HCT116 (cell line): ENCODE measurements around the gene ENOSF1. TPM values are rescaled to one million over a fixed set of nuclear protein-coding genes. Genes with fewer than 3 reads are reported as not detected.

ENCODE experiments used
- ATAC-seq: fragments of 200-7000 bp; cut with Tn5 transposase; 2 replicates; pipeline ENCODE4 v1.9.1; 2020; ENCODE audit warnings: mild to moderate bottlenecking, moderate library complexity
- BruUV-seq: library from RNA; stranded (reverse); fragments of 400-500 nt; replicated peaks from 2 replicates; lab custom pipeline; 2021; lab: Mats Ljungman, UMichigan
- CTCF ChIA-PET: fragments of 300-600 bp; sonication (Branson Sonifier 250); formaldehyde crosslinking; loops from one replicate; lab custom pipeline; 2021; ENCODE audit warnings: antibody characterized with exemption; lab: Charles Lee
- POLR2A ChIA-PET: fragments of 300-600, 350-600 bp; sonication (Branson Sonifier 250); formaldehyde crosslinking; loops from one replicate; lab custom pipeline; 2021; ENCODE audit warnings: antibody characterized with exemption; lab: Charles Lee
- RAD21 ChIA-PET, 2 experiments: fragments of 300-600 bp; sonication (Branson Sonifier 250); formaldehyde crosslinking; loops; one replicate each; lab custom pipeline; 2023; ENCODE audit warnings: low total read pairs in 2 of 2; ENCODE audit not compliant: uncharacterized antibody in 2 of 2, unreplicated experiment in 2 of 2, low non-redundant PET in 1 of 2; lab: Charles Lee
- DNase-seq: peaks from one replicate; pipeline ENCODE4 v3.0.0-alpha.2; 2010; ENCODE audit warnings: low read depth, low spot score
- H2AFZ ChIP-seq: fragments of 200-600 bp; shearing (Covaris generic), sonication (generic); 2 replicates; pipeline ENCODE4 v1.6.1; 2017; ENCODE audit warnings: low read depth, mixed run types, mixed read lengths, antibody characterized with exemption, low read length; ENCODE audit not compliant: poor library complexity, severe bottlenecking
- H3K27ac ChIP-seq: 2 replicates; pipeline ENCODE4 v1.5.1; 2012; ENCODE audit warnings: low read depth, low read length
- H3K27me3 ChIP-seq: fragments of 200-600 bp; sonication (generic); 2 replicates; pipeline ENCODE4 v1.6.1; 2016; ENCODE audit warnings: mixed run types, low read length, mixed read lengths; ENCODE audit not compliant: insufficient read depth
- H3K36me3 ChIP-seq, 2 experiments: fragments of 200-500 bp in 1 of 2; fragments of 200-600 bp in 1 of 2; sonication (Bioruptor generic) in 1 of 2; sonication (generic) in 1 of 2; 2 replicates each; pipeline versions ENCODE4 v1.5.1 to v1.6.1; 2014 to 2016; ENCODE audit warnings: low read length in 2 of 2, inconsistent platforms in 1 of 2, mixed read lengths in 1 of 2, mixed run types in 1 of 2; ENCODE audit not compliant: insufficient read depth in 2 of 2, control insufficient read depth in 1 of 2
- H3K4me1 ChIP-seq, 2 experiments: fragments of 200-600 bp in 1 of 2; sonication (generic) in 1 of 2; 2 replicates each; pipeline versions ENCODE4 v1.5.1 to v1.6.1; 2012 to 2017; ENCODE audit warnings: low read length in 2 of 2, inconsistent platforms in 1 of 2, mild to moderate bottlenecking in 1 of 2, mixed read lengths in 1 of 2, mixed run types in 1 of 2, moderate library complexity in 1 of 2; ENCODE audit not compliant: insufficient read depth in 2 of 2, control insufficient read depth in 1 of 2
- H3K4me2 ChIP-seq: fragments of 200-600 bp; sonication (generic); 2 replicates; pipeline ENCODE4 v1.6.1; 2017; ENCODE audit warnings: mixed run types, low read length, mixed read lengths
- H3K4me3 ChIP-seq, 2 experiments: fragments of 200-600 bp in 1 of 2; sonication (generic) in 1 of 2; replicated peaks in 1 of 2; 2 replicates each; pipeline ENCODE4 v1.5.1; 2011 to 2016; ENCODE audit warnings: low read length in 2 of 2, control low read depth in 1 of 2, low read depth in 1 of 2, mild to moderate bottlenecking in 1 of 2, mixed read lengths in 1 of 2, mixed run types in 1 of 2
- H3K79me2 ChIP-seq: fragments of 200-600 bp; sonication (generic); 2 replicates; pipeline ENCODE4 v1.6.1; 2017; ENCODE audit warnings: mild to moderate bottlenecking, mixed run types, low read length, moderate library complexity, mixed read lengths; ENCODE audit not compliant: insufficient read depth
- H3K9ac ChIP-seq: fragments of 200-600 bp; sonication (generic); 2 replicates; pipeline ENCODE4 v1.6.1; 2016; ENCODE audit warnings: low read length, mixed read lengths
- H3K9me2 ChIP-seq: fragments of 200-600 bp; sonication (generic), shearing (Covaris generic); 2 replicates; pipeline ENCODE4 v1.6.1; 2017; ENCODE audit warnings: mixed run types, mild to moderate bottlenecking, moderate library complexity; ENCODE audit not compliant: insufficient read depth
- H3K9me3 ChIP-seq, 2 experiments: fragments of 200-500 bp in 1 of 2; fragments of 200-600 bp in 1 of 2; sonication (Bioruptor generic) in 1 of 2; sonication (generic) in 1 of 2; 2 replicates each; pipeline ENCODE4 v1.6.1; 2014 to 2017; ENCODE audit warnings: low read length in 2 of 2, mixed read lengths in 2 of 2, inconsistent platforms in 1 of 2, low read depth in 1 of 2, mild to moderate bottlenecking in 1 of 2, mixed run types in 1 of 2, moderate library complexity in 1 of 2; ENCODE audit not compliant: control insufficient read depth in 1 of 2, insufficient read depth in 1 of 2
- H4K20me1 ChIP-seq: fragments of 200-600 bp; sonication (generic), shearing (Covaris generic); 2 replicates; pipeline ENCODE4 v1.6.1; 2017; ENCODE audit warnings: mixed run types, mild to moderate bottlenecking, moderate library complexity; ENCODE audit not compliant: insufficient read depth
- CBX3 ChIP-seq: IDR thresholded peaks from 2 replicates; pipeline ENCODE4 v1.6.1; 2012; ENCODE audit warnings: low read depth
- EGR1 ChIP-seq: IDR thresholded peaks from 2 replicates; pipeline ENCODE4 v1.6.1; 2012; ENCODE audit warnings: low read depth
- ELF1 ChIP-seq: IDR thresholded peaks from 2 replicates; pipeline ENCODE4 v1.6.1; 2012; ENCODE audit warnings: low read depth, borderline replicate concordance
- EZH2 ChIP-seq: fragments of 200-600 bp; sonication (generic); IDR thresholded peaks from 2 replicates; pipeline ENCODE4 v1.6.1; 2017; ENCODE audit warnings: antibody characterized with exemption, mixed run types
- EZH2phosphoT487 ChIP-seq: fragments of 200-600 bp; IDR thresholded peaks from 2 replicates; pipeline ENCODE4 v1.6.1; 2018; ENCODE audit warnings: antibody characterized with exemption, borderline replicate concordance
- FOSL1 ChIP-seq: IDR thresholded peaks from 2 replicates; pipeline ENCODE4 v1.6.1; 2012; ENCODE audit warnings: low read depth
- MAX ChIP-seq: IDR thresholded peaks from 2 replicates; pipeline ENCODE4 v1.6.1; 2012
- SP1 ChIP-seq: IDR thresholded peaks from 2 replicates; pipeline ENCODE4 v1.6.1; 2012; ENCODE audit warnings: low read depth
- ZBTB33 ChIP-seq: IDR thresholded peaks from 2 replicates; pipeline ENCODE4 v1.6.1; 2011; ENCODE audit warnings: mild to moderate bottlenecking, low read length, moderate library complexity; ENCODE audit not compliant: insufficient replicate concordance; ENCODE audit errors: extremely low read depth
- intact Hi-C: fragments of 100-400 bp; cut with micrococcal nuclease; formaldehyde crosslinking; loops from 2 replicates; pipeline ENCODE4 v1.10.0; 2022
- total RNA-seq: library from RNA; stranded (reverse); gene quantifications from one replicate; pipeline ENCODE4 v1.2.1, GENCODE V29; 2021; ENCODE audit not compliant: unreplicated experiment
- TF ChIP-seq, protein P1 (sequence below): IDR thresholded peaks from 2 replicates; pipeline ENCODE4 v1.6.1; 2012; ENCODE audit warnings: low read depth

ENOSF1 gene
- total RNA-seq, 1 experiment from 2014 or later, result 90.0 TPM

DNA sequence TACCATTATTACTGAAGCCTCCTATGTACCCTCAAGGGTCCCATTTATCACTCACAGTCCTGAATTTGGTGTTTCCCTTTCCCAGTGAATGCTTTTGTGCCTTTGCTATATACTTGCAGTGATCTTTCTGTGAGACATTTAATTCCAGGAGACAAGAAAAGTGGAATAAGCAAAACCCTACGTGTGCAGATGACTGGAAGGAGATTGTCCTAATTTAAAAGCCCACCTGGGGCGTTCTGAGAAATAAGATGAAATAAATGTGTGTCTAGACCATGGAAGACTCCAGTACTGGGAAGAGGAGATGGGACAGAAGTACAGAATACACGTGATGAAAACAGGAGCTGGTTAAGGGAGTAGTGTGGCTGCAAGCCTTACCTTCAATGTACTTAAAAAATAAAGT is 35.7 kb downstream of the ENOSF1 start:
- no peak overlapping the region for H2AFZ ChIP-seq
- no peaks in the 10 kb centered on the region for H4K20me1 ChIP-seq
- ATAC-seq, result no peak
- BruUV-seq, result no TSS peak
- DNase-seq, result no peak
- intact Hi-C loops, result no loop called here
- H3K9me2 ChIP-seq, result no peaks in the 10 kb centered on the region
- H3K27me3 ChIP-seq, result no peaks in the 10 kb centered on the region
- H3K79me2 ChIP-seq, result peaks cover 12% of the 10 kb centered on the region; the same call in 1 of the 2 replicates
- ChIA-PET POLR2A (no interaction called here), CTCF (interaction anchor here (1.3 kb wide), 1 partner anchor 154 kb away, joined by 4 read pairs; no protein-coding TSS in a partner anchor), RAD21 (no interaction called here)
- H3K4me1 ChIP-seq, result no peaks in the 10 kb centered on the region
- peaks cover 32 to 36% of the 10 kb centered on the region in 2 experiments; a peak in 3 of 4 replicates for H3K36me3 ChIP-seq
- H3K4me3 ChIP-seq, result no peak overlapping the region
- TF ChIP-seq CBX3 (no peak), EGR1 (no peak), EZH2phosphoT487 (no peak), ELF1 (no peak)
- TF ChIP-seq, protein P1, sequence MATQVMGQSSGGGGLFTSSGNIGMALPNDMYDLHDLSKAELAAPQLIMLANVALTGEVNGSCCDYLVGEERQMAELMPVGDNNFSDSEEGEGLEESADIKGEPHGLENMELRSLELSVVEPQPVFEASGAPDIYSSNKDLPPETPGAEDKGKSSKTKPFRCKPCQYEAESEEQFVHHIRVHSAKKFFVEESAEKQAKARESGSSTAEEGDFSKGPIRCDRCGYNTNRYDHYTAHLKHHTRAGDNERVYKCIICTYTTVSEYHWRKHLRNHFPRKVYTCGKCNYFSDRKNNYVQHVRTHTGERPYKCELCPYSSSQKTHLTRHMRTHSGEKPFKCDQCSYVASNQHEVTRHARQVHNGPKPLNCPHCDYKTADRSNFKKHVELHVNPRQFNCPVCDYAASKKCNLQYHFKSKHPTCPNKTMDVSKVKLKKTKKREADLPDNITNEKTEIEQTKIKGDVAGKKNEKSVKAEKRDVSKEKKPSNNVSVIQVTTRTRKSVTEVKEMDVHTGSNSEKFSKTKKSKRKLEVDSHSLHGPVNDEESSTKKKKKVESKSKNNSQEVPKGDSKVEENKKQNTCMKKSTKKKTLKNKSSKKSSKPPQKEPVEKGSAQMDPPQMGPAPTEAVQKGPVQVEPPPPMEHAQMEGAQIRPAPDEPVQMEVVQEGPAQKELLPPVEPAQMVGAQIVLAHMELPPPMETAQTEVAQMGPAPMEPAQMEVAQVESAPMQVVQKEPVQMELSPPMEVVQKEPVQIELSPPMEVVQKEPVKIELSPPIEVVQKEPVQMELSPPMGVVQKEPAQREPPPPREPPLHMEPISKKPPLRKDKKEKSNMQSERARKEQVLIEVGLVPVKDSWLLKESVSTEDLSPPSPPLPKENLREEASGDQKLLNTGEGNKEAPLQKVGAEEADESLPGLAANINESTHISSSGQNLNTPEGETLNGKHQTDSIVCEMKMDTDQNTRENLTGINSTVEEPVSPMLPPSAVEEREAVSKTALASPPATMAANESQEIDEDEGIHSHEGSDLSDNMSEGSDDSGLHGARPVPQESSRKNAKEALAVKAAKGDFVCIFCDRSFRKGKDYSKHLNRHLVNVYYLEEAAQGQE, result no peak
- H3K27ac ChIP-seq, result no peak overlapping the region
- no peaks in the 10 kb centered on the region for H3K9me3 ChIP-seq
- H3K9ac ChIP-seq, result no peak overlapping the region
- no peak overlapping the region for H3K4me2 ChIP-seq

- DNase-seq, result no peak
- Histone ChIP-seq H2AFZ (no peak overlapping the region), H3K4me1 (no peaks in the 10 kb centered on the region), H3K27me3 (no peaks in the 10 kb centered on the region), H3K79me2 (peaks cover 12% of the 10 kb centered on the region; the same call in 1 of the 2 replicates), H3K27ac (no peak overlapping the region), H4K20me1 (no peaks in the 10 kb centered on the region), H3K9me2 (no peaks in the 10 kb centered on the region), H3K9me3 (no peaks in the 10 kb centered on the region), H3K4me3 (no peak overlapping the region), H3K4me2 (no peak overlapping the region), H3K36me3 (peaks cover 35 to 42% of the 10 kb centered on the region in 2 experiments), H3K9ac (no peak overlapping the region)
- ChIA-PET CTCF (no interaction called here), RAD21 (no interaction called here), POLR2A (no interaction called here)
- intact Hi-C loops, result no loop called here
- peak; percentile 23; the same call in 1 of the 2 replicates for ATAC-seq
- BruUV-seq, result no TSS peak
- TF ChIP-seq MAX (no peak), FOSL1 (no peak), ZBTB33 (no peak), EZH2 (no peak), SP1 (no peak)
- TF ChIP-seq, protein P1, result no peak
These were observed 36.4 kb downstream of the ENOSF1 start for GRCh38 chr18:676069-676468.
